OCI-LY3 (cell line): Measurements from ENCODE around the gene POP5.

Experiments
- CTCF ChIP-seq: fragments of 200-600, 300-600 bp; sonication (generic); IDR thresholded peaks from 2 replicates; pipeline ENCODE4 v1.5.1; 2014; ENCODE audit warnings: antibody characterized with exemption, low read length, low read depth
- EZH2phosphoT487 ChIP-seq: fragments of 200-600 bp; shearing (Covaris generic); IDR thresholded peaks from 2 replicates; pipeline ENCODE4 v1.6.1; 2018; ENCODE audit warnings: antibody characterized with exemption, mixed run types, low read depth

- TF ChIP-seq CTCF, result no peak
- TF ChIP-seq EZH2phosphoT487, result no peak
These were observed 7.1 kb downstream of the POP5 start for GRCh38 chr12:120574106-120574505.
